Left forelimb (tissue), 1 donor: ENCODE data around the gene CLEC18A.
"Not testable (repeated sequence)": the region's sequence is repeated elsewhere in the genome, so short reads cannot be mapped to it uniquely, and the experiment has no call there.

Source experiments
- DNase-seq: peaks from one replicate; pipeline ENCODE4 v3.0.0-alpha.2; 2018; ENCODE audit warnings: low spot score

CLEC18A gene

GRCh38 chr16:69952116-69952515, 982 bp downstream of the CLEC18A start:
- DNase-seq = not testable (repeated sequence)

- DNase-seq = not testable (repeated sequence)
Measured at GRCh38 chr16:69952572-69953355, 1.6 kb downstream of the CLEC18A start.

- DNase-seq = not testable (repeated sequence)
Measured at GRCh38 chr16:69954241-69954640, 3.1 kb downstream of the CLEC18A start.

- DNase-seq = not testable (repeated sequence)
Measured at GRCh38 chr16:69963312-69963711, 12.2 kb downstream of the CLEC18A start.

GRCh38 chr16:69964960-69965660, 14.0 kb downstream of the CLEC18A start:
- DNase-seq = peak; percentile 63

GRCh38 chr16:69965661-69966054, 14.5 kb downstream of the CLEC18A start:
- not testable (repeated sequence) for DNase-seq

- DNase-seq = not testable (repeated sequence)
Measured at GRCh38 chr16:69967688-69968087, 16.6 kb downstream of the CLEC18A start.

- DNase-seq = not testable (repeated sequence)
Measured at GRCh38 chr16:69968125-69968524, 17.0 kb downstream of the CLEC18A start.

- DNase-seq = not testable (repeated sequence)
Measured at GRCh38 chr16:69969657-69970056, 18.5 kb downstream of the CLEC18A start.

- DNase-seq = not testable (repeated sequence)
Measured at GRCh38 chr16:69972120-69972519, 21.0 kb downstream of the CLEC18A start.

GRCh38 chr16:69972935-69973334, 21.8 kb downstream of the CLEC18A start:
- not testable (repeated sequence) for DNase-seq

GRCh38 chr16:69985196-69985595, 34.1 kb downstream of the CLEC18A start:
- DNase-seq = not testable (repeated sequence)

GRCh38 chr16:69997956-69998355, 46.8 kb downstream of the CLEC18A start:
- not testable (repeated sequence) for DNase-seq

GRCh38 chr16:69999801-70000200, 48.7 kb downstream of the CLEC18A start:
- DNase-seq = not testable (repeated sequence)

GRCh38 chr16:70003511-70003910, 52.4 kb downstream of the CLEC18A start:
- DNase-seq = not testable (repeated sequence)

GRCh38 chr16:70008604-70009003, 57.5 kb downstream of the CLEC18A start:
- not testable (repeated sequence) for DNase-seq

GRCh38 chr16:70010615-70011014, 59.5 kb downstream of the CLEC18A start:
- not testable (repeated sequence) for DNase-seq

GRCh38 chr16:70011120-70011519, 60.0 kb downstream of the CLEC18A start:
- not testable (repeated sequence) for DNase-seq

- not testable (repeated sequence) for DNase-seq
Measured at GRCh38 chr16:70012354-70012753, 61.2 kb downstream of the CLEC18A start.

GRCh38 chr16:70012951-70013350, 61.8 kb downstream of the CLEC18A start:
- DNase-seq = not testable (repeated sequence)
